ENCODE measurements around the gene SPOCK2.
"Not testable (repeated sequence)": the region's sequence is repeated elsewhere in the genome, so short reads cannot be mapped to it uniquely, and the experiment has no call there.

SPOCK2 gene, protein sequence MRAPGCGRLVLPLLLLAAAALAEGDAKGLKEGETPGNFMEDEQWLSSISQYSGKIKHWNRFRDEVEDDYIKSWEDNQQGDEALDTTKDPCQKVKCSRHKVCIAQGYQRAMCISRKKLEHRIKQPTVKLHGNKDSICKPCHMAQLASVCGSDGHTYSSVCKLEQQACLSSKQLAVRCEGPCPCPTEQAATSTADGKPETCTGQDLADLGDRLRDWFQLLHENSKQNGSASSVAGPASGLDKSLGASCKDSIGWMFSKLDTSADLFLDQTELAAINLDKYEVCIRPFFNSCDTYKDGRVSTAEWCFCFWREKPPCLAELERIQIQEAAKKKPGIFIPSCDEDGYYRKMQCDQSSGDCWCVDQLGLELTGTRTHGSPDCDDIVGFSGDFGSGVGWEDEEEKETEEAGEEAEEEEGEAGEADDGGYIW

DNA sequence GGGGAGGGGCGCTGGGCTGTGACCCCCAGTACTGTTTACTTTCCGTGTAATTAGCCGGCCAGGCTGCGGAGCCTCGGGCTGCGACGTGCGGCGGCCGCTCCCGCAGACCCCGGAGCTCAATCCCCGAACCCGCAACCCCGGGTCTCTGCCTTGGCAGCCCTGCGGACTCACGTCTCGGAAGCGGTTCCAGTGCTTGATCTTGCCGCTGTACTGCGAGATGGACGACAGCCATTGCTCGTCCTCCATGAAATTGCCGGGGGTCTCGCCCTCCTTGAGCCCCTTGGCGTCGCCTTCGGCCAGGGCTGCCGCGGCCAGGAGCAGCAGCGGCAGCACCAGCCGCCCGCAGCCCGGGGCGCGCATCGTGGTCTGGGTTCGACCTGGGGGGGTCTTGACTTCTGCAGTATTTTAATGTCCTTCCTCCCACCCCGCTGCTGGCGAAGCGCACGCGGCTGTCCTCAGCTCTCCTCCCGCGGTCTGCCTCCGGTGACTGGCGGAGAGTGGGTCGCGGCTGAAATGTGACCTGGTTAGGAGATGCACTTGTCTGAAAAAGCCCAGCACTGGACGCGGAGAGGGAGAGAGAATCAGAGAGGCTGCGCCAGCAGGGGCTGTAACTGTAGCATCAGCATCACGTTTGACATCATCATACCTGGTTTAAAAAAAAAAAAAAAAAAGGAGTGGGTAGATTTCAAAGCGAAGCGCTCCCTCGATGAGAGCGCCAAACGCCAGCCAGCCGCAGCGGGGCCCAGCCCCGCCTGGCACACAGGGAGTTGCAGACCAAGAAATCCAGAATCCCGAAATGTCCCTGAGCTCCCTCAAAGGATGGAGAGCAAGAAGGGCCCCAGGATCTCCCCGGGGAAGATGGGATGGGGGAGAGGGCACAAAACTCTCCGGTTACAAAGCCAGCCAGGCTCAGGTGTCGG, at the start of gene SPOCK2:
TSS of gene SPOCK2 (minus strand) at position 583 of the 920 bp plus-strand sequence. CDS start at position 360, 223 bp downstream.
- Histone ChIP-seq H3K27ac (no peak within 1 kb of the TSS), H3K9me3 (ENCODE audit: severe bottlenecking) (no peaks in the 10 kb centered on the region), H3K4me3 (ENCODE audit: low read depth, low read length) (no peak within 1 kb of the TSS), H3K27me3 (ENCODE audit: insufficient read depth, low read depth, severe bottlenecking) (no peaks in the 10 kb centered on the region), H3K36me3 (no peaks in the 10 kb centered on the region)
- no peak for DNase-seq
- TF ChIP-seq CTCF (IDR thresholded peaks at IDR 0.05; ENCODE audit: low read depth, low read length) = no peak

GRCh38 chr10:72137583-72137982, 49.2 kb upstream of the SPOCK2 start:
- no peak overlapping the region for H3K27ac ChIP-seq

DNA sequence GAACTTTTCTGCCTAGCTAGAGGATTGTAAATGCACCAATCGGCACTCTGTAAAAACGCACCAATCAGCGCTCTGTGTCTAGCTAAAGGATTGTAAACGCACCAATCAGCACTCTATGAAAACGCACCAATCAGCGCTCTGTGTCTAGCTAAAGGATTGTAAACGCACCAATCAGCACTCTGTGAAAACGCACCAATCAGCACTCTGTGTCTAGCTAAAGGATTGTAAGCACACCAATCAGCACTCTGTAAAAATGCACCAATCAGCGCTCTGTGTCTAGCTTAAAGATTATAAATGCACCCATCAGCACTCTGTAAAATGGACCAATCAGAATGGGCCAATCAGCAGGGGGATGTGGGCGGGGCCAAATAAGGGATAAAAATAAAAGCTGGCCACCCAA, 47.9 kb upstream of the SPOCK2 start:
- not testable (repeated sequence) for H3K9me3 ChIP-seq (ENCODE audit: severe bottlenecking); H3K36me3 ChIP-seq; DNase-seq; H3K4me3 ChIP-seq (ENCODE audit: low read depth, low read length); H3K27me3 ChIP-seq (ENCODE audit: insufficient read depth, low read depth, severe bottlenecking); H3K27ac ChIP-seq

More at GRCh38 chr10:72137583-72137982, 49.2 kb upstream of the SPOCK2 start:
- no peaks in the 10 kb centered on the region for H3K27me3 ChIP-seq (ENCODE audit: insufficient read depth, low read depth, severe bottlenecking)
- no peak for TF ChIP-seq CTCF (IDR thresholded peaks at IDR 0.05; ENCODE audit: low read depth, low read length)
- H3K4me3 ChIP-seq (ENCODE audit: low read depth, low read length) = no peak overlapping the region
- H3K9me3 ChIP-seq (ENCODE audit: severe bottlenecking) = no peaks in the 10 kb centered on the region
- no peak for DNase-seq
- H3K36me3 ChIP-seq = no peaks in the 10 kb centered on the region; the same call in 1 of the 2 replicates

GRCh38 chr10:72134785-72135767, 46.7 kb upstream of the SPOCK2 start:
- H3K27ac ChIP-seq = no peak overlapping the region

GRCh38 chr10:72133517-72133916, 45.2 kb upstream of the SPOCK2 start:
- no peak overlapping the region for H3K4me3 ChIP-seq (ENCODE audit: low read depth, low read length)
- no peak for DNase-seq
- no peaks in the 10 kb centered on the region for H3K9me3 ChIP-seq (ENCODE audit: severe bottlenecking)
- no peak overlapping the region for H3K27ac ChIP-seq
- no peak for TF ChIP-seq CTCF (IDR thresholded peaks at IDR 0.05; ENCODE audit: low read depth, low read length)
- peaks cover 5% of the 10 kb centered on the region for H3K36me3 ChIP-seq
- no peaks in the 10 kb centered on the region for H3K27me3 ChIP-seq (ENCODE audit: insufficient read depth, low read depth, severe bottlenecking)

More at GRCh38 chr10:72134785-72135767, 46.7 kb upstream of the SPOCK2 start:
- no peak for DNase-seq
- Histone ChIP-seq H3K9me3 (ENCODE audit: severe bottlenecking) (no peaks in the 10 kb centered on the region), H3K27me3 (ENCODE audit: insufficient read depth, low read depth, severe bottlenecking) (no peaks in the 10 kb centered on the region), H3K4me3 (ENCODE audit: low read depth, low read length) (no peak overlapping the region), H3K36me3 (peaks cover 5% of the 10 kb centered on the region)
- TF ChIP-seq CTCF (IDR thresholded peaks at IDR 0.05; ENCODE audit: low read depth, low read length) = no peak

Data from WERI-Rb-1 (cell line).